Myometrial cell (primary cell): Measurements from ENCODE around the gene PCDHGB6. TPM values are rescaled to one million over a fixed set of nuclear protein-coding genes. Genes with fewer than 3 reads are reported as not detected.

Experiments
- total RNA-seq: library from RNA; depleted of rRNA; stranded (reverse); fragments of >200 nt; gene quantifications from 2 replicates; pipeline ENCODE4 v1.2.3, GENCODE V29; 2015

PCDHGB6 gene
- 0.29 and 0.89 TPM in 2 replicates for total RNA-seq

DNA sequence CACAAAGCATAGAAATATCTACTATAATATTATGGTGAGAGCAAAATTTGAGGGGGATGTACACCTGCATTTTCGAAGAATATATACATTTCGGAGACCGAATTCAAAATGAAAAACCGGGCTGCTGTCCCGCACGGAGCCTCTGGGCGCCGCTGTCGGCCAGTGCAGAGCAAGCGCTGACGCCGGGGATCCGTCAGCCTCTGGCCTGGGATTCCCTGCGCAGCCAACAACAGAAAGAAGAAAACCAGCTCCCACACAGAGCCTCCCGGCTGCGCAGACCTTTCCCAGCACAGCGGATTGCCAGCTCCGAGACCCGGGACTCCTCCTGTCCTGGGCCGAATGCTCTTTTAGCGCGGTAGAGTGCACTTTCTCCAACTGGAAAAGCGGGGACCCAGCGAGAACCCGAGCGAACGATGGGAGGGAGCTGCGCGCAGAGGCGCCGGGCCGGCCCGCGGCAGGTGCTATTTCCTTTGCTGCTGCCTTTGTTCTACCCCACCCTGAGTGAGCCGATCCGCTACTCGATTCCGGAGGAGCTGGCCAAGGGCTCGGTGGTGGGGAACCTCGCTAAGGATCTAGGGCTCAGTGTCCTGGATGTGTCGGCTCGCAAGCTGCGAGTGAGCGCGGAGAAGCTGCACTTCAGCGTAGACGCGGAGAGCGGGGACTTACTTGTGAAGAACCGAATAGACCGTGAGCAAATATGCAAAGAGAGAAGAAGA lies at the start of gene PCDHGB6:
Gene PCDHGB6, plus strand, starts transcription at position 232 of the 716 bp plus-strand sequence. Its CDS starts 182 bp downstream, at position 414.

GRCh38 chr5:141359790-141360426 lies 47.9 kb upstream of the PCDHGB6 start, which contains the start of gene PCDHGB2:
Gene PCDHGB2 (plus strand): TSS chr5:141359994. CDS start chr5:141360136, 142 bp downstream.

GRCh38 chr5:141363952-141364660 lies 43.7 kb upstream of the PCDHGB6 start, which contains the start of gene PCDHGA5:
Gene PCDHGA5 (plus strand): TSS chr5:141364162. CDS start chr5:141364331, 169 bp downstream.

GRCh38 chr5:141369994-141370848 lies 37.6 kb upstream of the PCDHGB6 start, which contains the start of gene PCDHGB3:
Gene PCDHGB3 (plus strand): TSS chr5:141370242. CDS start chr5:141370395, 153 bp downstream.

DNA sequence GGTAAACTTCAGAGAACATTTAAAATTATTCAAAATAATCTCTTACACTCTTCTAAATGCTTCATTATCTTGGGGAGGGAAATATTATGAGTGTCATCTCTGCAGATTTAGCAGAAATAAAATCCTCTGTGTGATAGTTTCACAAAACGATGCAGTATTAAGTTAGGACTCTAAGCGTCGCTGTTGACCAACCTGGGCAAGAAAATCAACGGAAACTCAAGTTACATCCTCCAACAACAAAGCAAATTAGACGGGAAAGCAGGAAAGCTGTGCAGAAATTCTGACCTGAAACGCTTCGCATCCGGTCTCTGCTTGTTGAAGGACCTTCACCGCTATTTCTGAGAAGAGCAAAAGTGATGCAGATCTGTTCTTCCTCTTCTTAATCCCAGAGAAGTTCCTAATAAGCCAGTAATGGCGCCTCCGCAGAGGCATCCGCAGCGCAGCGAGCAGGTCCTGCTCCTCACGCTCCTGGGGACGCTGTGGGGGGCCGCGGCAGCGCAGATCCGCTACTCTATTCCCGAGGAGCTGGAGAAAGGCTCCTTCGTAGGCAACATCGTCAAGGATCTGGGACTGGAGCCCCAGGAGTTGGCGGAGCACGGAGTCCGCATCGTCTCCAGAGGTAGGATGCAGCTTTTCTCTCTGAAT lies 34.0 kb upstream of the PCDHGB6 start, which contains the start of gene PCDHGA6:
Gene PCDHGA6, plus strand, starts transcription at position 219 of the 645 bp plus-strand sequence. Its CDS starts 193 bp downstream, at position 412.

DNA sequence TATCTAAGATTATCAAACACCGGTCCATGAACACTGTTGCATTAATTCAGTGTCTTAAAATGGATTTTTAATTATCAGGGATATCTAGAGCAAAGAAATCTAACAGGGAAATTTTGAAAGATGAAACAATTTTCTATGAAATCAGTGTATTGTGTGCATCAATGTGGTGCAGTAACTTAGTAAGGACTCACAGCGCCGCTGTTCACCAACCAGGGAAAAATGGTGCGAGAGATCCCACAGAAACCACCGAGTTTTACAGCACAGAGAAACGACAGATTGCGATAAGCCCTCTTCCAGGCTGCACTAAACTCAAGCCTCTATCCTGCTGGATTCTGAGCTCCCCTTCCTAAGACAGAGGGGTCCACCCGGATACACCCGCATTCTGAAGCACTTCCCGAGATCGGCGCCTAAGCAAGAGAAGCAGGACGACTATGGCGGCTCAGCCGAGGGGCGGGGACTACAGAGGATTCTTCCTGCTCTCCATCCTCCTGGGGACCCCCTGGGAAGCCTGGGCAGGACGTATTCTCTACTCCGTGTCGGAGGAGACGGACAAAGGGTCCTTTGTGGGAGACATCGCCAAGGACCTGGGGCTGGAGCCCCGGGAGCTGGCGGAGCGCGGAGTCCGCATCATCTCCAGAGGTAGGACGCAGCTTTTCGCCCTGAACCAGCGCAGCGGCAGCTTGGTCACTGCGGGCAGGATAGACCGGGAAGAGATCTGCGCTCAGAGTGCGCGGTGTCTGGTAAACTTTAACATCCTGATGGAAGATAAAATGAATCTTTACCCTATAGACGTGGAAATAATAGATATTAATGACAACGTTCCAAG lies 25.1 kb upstream of the PCDHGB6 start, which contains the start of gene PCDHGA7:
Gene PCDHGA7, plus strand, starts transcription at position 274 of the 826 bp plus-strand sequence. Its CDS starts 158 bp downstream, at position 432.

DNA sequence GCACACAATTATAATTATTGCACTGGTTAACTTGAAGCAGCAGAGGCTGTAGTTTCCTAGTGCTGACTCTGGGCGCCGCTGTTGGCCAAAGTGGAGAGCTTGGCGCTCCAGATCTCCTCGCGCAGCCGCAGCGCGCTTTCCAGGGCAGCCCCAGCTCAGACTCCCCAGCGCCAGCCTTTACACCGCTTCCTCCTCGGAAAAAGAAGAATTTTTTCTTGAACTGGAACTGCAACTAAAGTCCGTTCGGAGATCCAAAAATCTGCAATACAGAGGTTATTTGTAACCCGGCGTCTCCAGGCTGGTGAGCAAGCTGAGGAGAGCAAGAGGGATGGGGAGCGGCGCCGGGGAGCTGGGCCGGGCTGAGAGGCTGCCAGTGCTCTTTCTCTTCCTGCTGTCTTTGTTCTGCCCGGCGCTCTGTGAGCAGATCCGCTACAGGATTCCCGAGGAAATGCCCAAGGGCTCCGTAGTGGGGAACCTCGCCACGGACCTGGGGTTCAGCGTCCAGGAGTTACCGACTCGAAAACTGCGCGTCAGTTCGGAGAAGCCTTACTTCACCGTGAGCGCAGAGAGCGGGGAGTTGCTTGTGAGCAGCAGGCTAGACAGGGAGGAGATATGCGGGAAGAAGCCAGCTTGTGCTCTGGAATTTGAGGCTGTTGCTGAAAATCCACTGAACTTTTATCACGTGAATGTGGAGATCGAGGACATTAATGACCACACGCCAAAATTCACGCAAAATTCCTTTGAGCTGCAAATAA lies 20.1 kb upstream of the PCDHGB6 start, which contains the start of gene PCDHGB4:
Gene PCDHGB4, plus strand, starts transcription at position 142 of the 755 bp plus-strand sequence. Its CDS starts 187 bp downstream, at position 329.

DNA sequence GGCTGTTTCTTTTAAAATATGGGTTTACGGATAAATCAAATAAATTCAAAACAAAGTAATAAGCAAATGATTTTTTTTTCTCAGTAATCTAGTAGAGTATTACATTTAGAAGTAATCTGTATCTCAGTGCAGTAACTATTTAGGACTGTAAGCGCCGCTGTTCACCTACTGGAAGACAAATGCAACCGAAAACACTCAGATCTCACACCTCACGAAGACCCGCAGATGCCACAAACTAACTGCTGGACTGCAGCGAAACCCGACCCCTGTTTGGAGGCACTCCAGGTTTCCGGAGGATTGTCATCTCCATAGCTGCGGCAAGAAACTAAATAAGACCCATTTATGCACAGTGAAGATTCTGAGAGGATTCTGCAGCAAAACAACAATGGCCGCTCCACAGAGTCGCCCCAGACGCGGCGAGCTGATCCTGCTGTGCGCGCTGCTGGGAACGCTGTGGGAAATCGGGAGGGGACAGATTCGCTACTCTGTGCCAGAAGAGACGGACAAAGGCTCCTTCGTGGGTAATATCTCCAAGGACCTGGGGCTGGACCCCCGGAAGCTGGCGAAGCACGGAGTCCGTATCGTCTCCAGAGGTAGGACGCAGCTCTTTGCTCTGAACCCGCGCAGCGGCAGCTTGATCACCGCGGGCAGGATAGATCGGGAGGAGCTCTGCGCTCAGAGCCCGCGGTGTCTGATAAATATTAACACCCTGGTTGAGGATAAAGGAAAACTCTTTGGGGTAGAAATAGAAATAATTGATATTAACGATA lies 15.2 kb upstream of the PCDHGB6 start, which contains the start of gene PCDHGA8:
Gene PCDHGA8, plus strand, starts transcription at position 205 of the 770 bp plus-strand sequence. Its CDS starts 181 bp downstream, at position 386.

DNA sequence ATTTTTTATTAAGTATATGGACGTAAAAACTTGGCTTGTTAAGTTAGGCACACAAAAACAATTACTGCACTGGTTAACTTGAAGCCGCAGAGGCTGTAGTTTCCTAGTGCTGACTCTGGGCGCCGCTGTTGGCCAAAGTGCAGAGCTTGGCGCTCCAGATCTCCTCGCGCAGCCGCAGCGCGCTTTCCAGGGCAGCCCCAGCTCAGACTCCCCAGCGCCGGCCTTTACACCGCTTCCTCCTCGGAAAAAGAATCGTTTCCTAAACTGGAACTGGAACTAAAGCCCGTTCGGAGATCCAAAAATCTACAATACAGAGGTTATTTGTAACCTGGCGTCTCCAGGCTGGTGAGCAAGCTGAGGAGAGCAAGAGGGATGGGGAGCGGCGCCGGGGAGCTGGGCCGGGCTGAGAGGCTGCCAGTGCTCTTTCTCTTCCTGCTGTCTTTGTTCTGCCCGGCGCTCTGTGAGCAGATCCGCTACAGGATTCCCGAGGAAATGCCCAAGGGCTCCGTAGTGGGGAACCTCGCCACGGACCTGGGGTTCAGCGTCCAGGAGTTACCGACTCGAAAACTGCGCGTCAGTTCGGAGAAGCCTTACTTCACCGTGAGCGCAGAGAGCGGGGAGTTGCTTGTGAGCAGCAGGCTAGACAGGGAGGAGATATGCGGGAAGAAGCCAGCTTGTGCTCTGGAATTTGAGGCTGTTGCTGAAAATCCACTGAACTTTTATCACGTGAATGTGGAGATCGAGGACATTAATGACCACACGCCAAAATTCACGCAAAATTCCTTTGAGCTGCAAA lies 9.9 kb upstream of the PCDHGB6 start, which contains the start of gene PCDHGB5:
Gene PCDHGB5, plus strand, starts transcription at position 192 of the 796 bp plus-strand sequence. Its CDS starts 181 bp downstream, at position 373.

GRCh38 chr5:141402553-141403243 lies 5.1 kb upstream of the PCDHGB6 start, which contains the start of gene PCDHGA9:
Gene PCDHGA9 (plus strand): TSS chr5:141402778. CDS start chr5:141402953, 175 bp downstream.

DNA sequence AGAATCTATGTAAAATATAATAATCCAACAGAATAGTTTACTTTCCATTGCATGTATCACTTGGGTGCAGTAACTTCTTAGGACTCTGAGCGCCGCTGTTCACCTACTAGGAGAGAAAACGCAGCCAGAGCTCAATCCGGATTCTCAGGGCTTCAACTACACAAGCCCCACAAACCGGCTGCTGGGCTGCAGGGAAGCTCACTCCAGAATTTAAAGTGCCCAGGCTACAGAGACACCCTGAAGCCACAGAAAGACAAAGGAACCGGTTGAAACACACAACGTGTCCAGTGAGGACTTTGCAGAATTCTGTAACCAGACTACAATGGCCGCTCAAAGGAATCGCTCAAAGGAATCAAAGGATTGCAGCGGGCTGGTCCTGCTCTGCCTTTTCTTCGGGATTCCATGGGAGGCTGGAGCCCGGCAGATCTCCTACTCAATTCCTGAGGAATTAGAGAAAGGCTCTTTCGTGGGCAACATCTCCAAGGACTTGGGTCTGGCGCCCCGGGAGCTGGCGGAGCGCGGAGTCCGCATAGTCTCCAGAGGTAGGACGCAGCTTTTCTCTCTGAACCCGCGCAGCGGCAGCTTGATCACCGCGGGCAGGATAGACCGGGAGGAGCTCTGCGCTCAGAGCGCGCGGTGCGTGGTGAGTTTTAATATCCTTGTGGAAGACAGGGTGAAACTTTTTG lies 5.2 kb downstream of the PCDHGB6 start, which contains the start of gene PCDHGA10:
Gene PCDHGA10, plus strand, starts transcription at position 134 of the 686 bp plus-strand sequence. Its CDS starts 189 bp downstream, at position 323.

GRCh38 chr5:141417494-141418172 lies 9.8 kb downstream of the PCDHGB6 start, which contains the start of gene PCDHGB7:
Gene PCDHGB7 (plus strand): TSS chr5:141417677. CDS start chr5:141417860, 183 bp downstream.

DNA sequence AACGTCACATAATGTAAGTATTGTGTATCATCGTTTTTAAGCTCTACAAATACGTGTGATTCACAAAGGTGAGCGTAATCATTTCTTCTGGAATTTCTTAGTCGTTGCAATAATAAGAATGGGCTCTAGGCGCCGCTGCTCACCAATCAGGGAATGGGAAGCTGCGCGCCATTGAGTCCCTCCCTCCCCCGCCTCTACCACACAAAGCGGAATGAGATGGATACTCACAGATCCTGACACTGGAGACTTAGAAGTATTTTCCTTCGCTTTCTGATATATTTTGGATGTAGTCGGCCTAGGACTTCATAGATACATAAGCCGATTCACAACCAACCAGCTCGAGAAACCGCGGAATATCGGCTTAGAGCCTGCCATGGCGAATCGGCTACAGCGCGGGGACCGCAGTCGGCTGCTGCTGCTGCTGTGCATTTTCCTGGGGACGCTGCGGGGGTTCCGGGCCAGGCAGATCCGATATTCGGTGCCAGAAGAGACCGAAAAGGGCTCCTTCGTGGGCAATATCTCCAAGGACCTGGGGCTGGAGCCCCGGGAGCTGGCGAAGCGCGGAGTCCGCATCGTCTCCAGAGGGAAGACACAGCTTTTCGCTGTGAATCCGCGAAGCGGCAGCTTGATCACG lies 13.2 kb downstream of the PCDHGB6 start, which contains the start of gene PCDHGA11:
Gene PCDHGA11, plus strand, starts transcription at position 197 of the 634 bp plus-strand sequence. Its CDS starts 177 bp downstream, at position 374.

DNA sequence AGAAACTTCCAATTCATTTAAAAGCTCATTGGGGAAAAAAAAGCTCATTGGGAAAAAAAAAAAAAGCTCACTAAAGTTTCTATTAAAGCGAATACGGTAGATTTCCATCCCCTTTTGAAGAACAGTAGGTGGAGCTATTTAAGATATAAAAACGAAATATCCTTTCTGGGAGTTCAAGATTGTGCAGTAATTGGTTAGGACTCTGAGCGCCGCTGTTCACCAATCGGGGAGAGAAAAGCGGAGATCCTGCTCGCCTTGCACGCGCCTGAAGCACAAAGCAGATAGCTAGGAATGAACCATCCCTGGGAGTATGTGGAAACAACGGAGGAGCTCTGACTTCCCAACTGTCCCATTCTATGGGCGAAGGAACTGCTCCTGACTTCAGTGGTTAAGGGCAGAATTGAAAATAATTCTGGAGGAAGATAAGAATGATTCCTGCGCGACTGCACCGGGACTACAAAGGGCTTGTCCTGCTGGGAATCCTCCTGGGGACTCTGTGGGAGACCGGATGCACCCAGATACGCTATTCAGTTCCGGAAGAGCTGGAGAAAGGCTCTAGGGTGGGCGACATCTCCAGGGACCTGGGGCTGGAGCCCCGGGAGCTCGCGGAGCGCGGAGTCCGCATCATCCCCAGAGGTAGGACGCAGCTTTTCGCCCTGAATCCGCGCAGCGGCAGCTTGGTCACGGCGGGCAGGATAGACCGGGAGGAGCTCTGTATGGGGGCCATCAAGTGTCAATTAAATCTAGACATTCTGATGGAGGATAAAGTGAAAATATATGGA lies 22.7 kb downstream of the PCDHGB6 start, which contains the start of gene PCDHGA12:
Gene PCDHGA12, plus strand, starts transcription at position 176 of the 782 bp plus-strand sequence. Its CDS starts 253 bp downstream, at position 429.

